HepG2 (cell line): Measurements from ENCODE around the gene SLC51B. TPM values are rescaled to one million over a fixed set of nuclear protein-coding genes. Genes with fewer than 3 reads are reported as not detected.

Source experiments
- NFAT5 ChIP-seq: sonication (generic); formaldehyde crosslinking; IDR thresholded peaks from 2 replicates; pipeline ENCODE4 v1.4.0; 2020; ENCODE audit warnings: missing genetic modification reagents
- RAD21 ChIP-seq: fragments of 450-650 bp; formaldehyde crosslinking; IDR thresholded peaks from 2 replicates; pipeline ENCODE4 v1.5.0; 2020; ENCODE audit warnings: mild to moderate bottlenecking
- SMC3 ChIP-seq: IDR thresholded peaks from 2 replicates; pipeline ENCODE4 v1.6.1; 2011; ENCODE audit warnings: low read length, improper control_type of control experiment
- ZNF501 ChIP-seq: sonication (generic); formaldehyde crosslinking; IDR thresholded peaks from 2 replicates; pipeline ENCODE4 v1.5.1; 2020; ENCODE audit warnings: mild to moderate bottlenecking, moderate library complexity, missing genetic modification reagents
- ZNF687 ChIP-seq: sonication (generic); formaldehyde crosslinking; IDR thresholded peaks from 2 replicates; pipeline ENCODE4 v1.5.1; 2020; ENCODE audit warnings: mild to moderate bottlenecking, missing genetic modification reagents, moderate library complexity
- polyA plus RNA-seq, 8 experiments: library from polyadenylated mRNA; depleted of rRNA in 3 of 8; stranded (reverse) in 7 of 8; unstranded in 1 of 8; fragments of >200 nt; fragmentation: Illumina TruSeq in 4 of 8; extraction: Trizol in 4 of 8; gene quantifications; 2 replicates each; pipeline versions ENCODE4 v1.2.1 to v1.2.3, GENCODE V29; 2011 to 2016; ENCODE audit warnings: low read depth in 4 of 8, missing spikeins in 1 of 8, mixed read lengths in 1 of 8; ENCODE audit not compliant: insufficient read depth in 1 of 8
- total RNA-seq, 5 experiments: library from RNA; depleted of rRNA; stranded (reverse); fragments of >200 nt; fragmentation: Illumina TruSeq; extraction: Trizol; gene quantifications; 2 replicates each; pipeline ENCODE4 v1.2.3, GENCODE V29; 2016; ENCODE audit warnings: low read depth in 1 of 5
- TF ChIP-seq, protein P1 (sequence below): sonication (generic); formaldehyde crosslinking; IDR thresholded peaks from 2 replicates; pipeline ENCODE4 v1.4.0; 2020; ENCODE audit warnings: low read depth, mild to moderate bottlenecking, missing genetic modification reagents
- TF ChIP-seq, protein P2 (sequence below): sonication (generic); formaldehyde crosslinking; IDR thresholded peaks from 2 replicates; pipeline ENCODE4 v1.4.0; 2020; ENCODE audit warnings: missing genetic modification reagents

Gene SLC51B
- total and polyA plus RNA-seq, 2 of the 13 experiments (the other 11 are each of a cell fraction or from before 2014, with no cell fraction given): 14.9 to 17.1 TPM

DNA sequence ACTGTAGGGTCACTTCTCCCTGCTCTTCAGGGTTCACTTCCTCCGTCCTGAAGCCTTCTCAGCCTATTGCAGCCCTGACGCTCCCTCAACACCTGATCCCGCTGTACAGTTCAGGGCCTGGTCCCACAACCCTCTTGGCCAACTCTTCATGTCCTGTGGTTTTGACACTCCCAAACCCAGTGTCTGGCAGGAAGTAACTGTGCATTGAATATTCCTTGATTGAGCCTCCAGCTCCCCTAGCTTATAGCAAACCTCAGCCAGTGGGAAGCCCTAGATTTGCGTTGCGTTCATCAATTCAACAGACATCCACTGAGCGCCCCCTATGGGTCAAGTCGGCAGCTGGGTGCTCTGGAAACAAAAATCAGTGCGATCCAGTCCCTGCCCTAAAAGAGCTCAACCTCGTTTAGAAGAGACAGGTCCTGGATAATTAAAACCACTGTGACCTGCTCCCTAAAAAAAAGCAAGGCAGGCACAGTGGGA, 56.3 kb downstream of the SLC51B start (continued):
- no peak for TF ChIP-seq NFAT5 (CRISPR knock-in tag)
- TF ChIP-seq ZNF687: 0 out of 2 replicates have a peak, but pooled peaks have one; percentile 4
- TF ChIP-seq, protein P1, sequence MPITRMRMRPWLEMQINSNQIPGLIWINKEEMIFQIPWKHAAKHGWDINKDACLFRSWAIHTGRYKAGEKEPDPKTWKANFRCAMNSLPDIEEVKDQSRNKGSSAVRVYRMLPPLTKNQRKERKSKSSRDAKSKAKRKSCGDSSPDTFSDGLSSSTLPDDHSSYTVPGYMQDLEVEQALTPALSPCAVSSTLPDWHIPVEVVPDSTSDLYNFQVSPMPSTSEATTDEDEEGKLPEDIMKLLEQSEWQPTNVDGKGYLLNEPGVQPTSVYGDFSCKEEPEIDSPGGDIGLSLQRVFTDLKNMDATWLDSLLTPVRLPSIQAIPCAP (CRISPR knock-in tag): no peak
- peak; percentile 88 for TF ChIP-seq RAD21 (CRISPR knock-in tag)
- peak; percentile 35; the same call in 1 of the 2 replicates for TF ChIP-seq ZNF501 (CRISPR knock-in tag)
- TF ChIP-seq, protein P2, sequence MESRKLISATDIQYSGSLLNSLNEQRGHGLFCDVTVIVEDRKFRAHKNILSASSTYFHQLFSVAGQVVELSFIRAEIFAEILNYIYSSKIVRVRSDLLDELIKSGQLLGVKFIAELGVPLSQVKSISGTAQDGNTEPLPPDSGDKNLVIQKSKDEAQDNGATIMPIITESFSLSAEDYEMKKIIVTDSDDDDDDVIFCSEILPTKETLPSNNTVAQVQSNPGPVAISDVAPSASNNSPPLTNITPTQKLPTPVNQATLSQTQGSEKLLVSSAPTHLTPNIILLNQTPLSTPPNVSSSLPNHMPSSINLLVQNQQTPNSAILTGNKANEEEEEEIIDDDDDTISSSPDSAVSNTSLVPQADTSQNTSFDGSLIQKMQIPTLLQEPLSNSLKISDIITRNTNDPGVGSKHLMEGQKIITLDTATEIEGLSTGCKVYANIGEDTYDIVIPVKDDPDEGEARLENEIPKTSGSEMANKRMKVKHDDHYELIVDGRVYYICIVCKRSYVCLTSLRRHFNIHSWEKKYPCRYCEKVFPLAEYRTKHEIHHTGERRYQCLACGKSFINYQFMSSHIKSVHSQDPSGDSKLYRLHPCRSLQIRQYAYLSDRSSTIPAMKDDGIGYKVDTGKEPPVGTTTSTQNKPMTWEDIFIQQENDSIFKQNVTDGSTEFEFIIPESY (CRISPR knock-in tag): 0 out of 2 replicates have a peak, but pooled peaks have one; percentile 7
- TF ChIP-seq SMC3: peak; percentile 91
